Type B pancreatic cell (in vitro differentiated cells): Measurements from ENCODE around the gene HK1. TPM values are rescaled to one million over a fixed set of nuclear protein-coding genes. Genes with fewer than 3 reads are reported as not detected.
"Not testable (repeated sequence)": the region's sequence is repeated elsewhere in the genome, so short reads cannot be mapped to it uniquely, and the experiment has no call there.

ENCODE experiments used
- DNase-seq: peaks from one replicate; pipeline ENCODE4 v3.0.0; 2021; ENCODE audit warnings: mixed read lengths; ENCODE audit not compliant: unreplicated experiment; ENCODE audit errors: extremely low spot score
- H3K27ac Mint-ChIP-seq: 2 replicates; pipeline ENCODE4 v1.8.0; 2021; ENCODE audit warnings: mild to moderate bottlenecking, mixed read lengths
- H3K27me3 Mint-ChIP-seq: 2 replicates; pipeline ENCODE4 v1.8.0; 2021; ENCODE audit warnings: mixed read lengths
- H3K36me3 Mint-ChIP-seq: 2 replicates; pipeline ENCODE4 v1.8.0; 2021; ENCODE audit warnings: mixed read lengths
- H3K4me1 Mint-ChIP-seq: one replicate; pipeline ENCODE4 v1.8.0; 2021; ENCODE audit warnings: mixed read lengths; ENCODE audit not compliant: unreplicated experiment
- H3K4me3 Mint-ChIP-seq: 2 replicates; pipeline ENCODE4 v1.8.0; 2021; ENCODE audit warnings: mild to moderate bottlenecking, mixed read lengths
- H3K9me3 Mint-ChIP-seq: 2 replicates; pipeline ENCODE4 v1.8.0; 2021; ENCODE audit warnings: mixed read lengths
- total RNA-seq: library from RNA; stranded (reverse); gene quantifications from 2 replicates; pipeline ENCODE4 v1.2.1, GENCODE V29; 2021; ENCODE audit warnings: low replicate concordance
- TF ChIP-seq, protein P1 (sequence below): fragments of 200-600 bp; sonication (generic); conservative IDR thresholded peaks from 2 replicates; pipeline ENCODE4 v1.5.0; 2021; ENCODE audit warnings: antibody characterized with exemption, mild to moderate bottlenecking

The HK1 gene
- total RNA-seq, 1 donor from 2014 or later, result 60.8 TPM

DNA sequence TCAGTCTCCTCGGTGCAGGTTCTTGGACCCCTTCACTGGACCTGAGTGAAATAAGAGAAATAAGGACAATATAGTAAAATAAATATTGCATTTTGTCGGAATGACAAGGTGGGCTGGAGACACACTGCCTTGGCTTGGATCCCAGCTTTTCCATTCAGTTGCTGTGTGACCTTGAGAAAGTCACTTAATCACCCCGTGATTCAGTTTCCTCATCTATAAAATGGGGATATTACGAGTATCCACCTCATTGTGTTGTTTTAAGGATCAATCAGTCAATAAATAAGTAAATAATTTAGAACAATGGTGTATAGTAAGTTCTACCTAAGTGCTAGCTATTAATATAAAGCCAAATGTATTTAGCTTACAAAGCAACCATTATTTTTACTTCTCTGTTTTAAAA, 29.1 kb downstream of the HK1 start:
- Mint-ChIP-seq H3K4me3 (no peak overlapping the region), H3K4me1 (peaks cover 6% of the 10 kb centered on the region), H3K27me3 (peaks cover 10% of the 10 kb centered on the region), H3K9me3 (no peaks in the 10 kb centered on the region), H3K36me3 (no peaks in the 10 kb centered on the region), H3K27ac (no peak overlapping the region)
- DNase-seq, result no peak
- TF ChIP-seq, protein P1, sequence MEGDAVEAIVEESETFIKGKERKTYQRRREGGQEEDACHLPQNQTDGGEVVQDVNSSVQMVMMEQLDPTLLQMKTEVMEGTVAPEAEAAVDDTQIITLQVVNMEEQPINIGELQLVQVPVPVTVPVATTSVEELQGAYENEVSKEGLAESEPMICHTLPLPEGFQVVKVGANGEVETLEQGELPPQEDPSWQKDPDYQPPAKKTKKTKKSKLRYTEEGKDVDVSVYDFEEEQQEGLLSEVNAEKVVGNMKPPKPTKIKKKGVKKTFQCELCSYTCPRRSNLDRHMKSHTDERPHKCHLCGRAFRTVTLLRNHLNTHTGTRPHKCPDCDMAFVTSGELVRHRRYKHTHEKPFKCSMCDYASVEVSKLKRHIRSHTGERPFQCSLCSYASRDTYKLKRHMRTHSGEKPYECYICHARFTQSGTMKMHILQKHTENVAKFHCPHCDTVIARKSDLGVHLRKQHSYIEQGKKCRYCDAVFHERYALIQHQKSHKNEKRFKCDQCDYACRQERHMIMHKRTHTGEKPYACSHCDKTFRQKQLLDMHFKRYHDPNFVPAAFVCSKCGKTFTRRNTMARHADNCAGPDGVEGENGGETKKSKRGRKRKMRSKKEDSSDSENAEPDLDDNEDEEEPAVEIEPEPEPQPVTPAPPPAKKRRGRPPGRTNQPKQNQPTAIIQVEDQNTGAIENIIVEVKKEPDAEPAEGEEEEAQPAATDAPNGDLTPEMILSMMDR, result no peak

DNA sequence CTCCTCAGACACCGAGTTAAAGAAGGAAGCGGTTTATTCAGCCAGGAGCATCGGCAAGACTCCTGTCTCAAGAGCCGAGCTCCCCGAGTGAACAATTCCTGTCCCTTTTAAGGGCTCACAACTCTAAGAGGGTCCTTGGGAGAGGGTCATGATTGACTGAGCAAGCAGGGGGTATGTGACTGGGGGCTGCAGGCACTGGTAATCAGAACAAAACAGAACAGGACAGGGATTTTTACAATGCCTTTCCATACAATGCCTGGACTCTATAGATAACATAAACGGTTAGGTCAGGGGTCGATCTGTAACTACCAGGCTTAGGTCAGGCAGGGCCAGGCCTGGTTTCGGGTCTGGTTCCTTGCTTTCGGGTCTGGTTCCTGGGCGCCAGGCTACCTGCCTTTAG, 30.0 kb downstream of the HK1 start:
- not testable (repeated sequence) for H3K27me3 Mint-ChIP-seq, H3K27ac Mint-ChIP-seq, DNase-seq, H3K9me3 Mint-ChIP-seq, H3K4me3 Mint-ChIP-seq, H3K36me3 Mint-ChIP-seq
- H3K4me1 Mint-ChIP-seq, result peaks cover 10% of the 10 kb centered on the region

DNA sequence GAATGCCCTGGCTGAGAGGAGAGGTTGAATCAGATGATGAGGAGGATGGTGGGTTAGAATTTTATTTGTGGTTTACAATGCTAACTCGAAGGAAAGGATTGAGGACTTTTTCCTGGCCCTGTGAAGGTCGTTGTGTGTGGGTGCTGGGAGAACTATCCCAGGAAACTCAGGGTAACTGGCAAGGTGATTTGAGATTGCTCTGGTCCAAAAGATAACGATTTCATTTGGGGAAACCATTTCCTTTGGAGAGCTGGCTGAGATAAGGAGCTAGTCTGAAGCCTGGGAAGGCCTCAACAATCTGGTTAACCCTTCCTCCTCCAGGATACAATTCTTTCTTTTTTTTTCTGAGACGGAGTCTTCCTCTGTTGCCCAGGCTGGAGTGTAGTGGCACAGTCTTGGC, 33.0 kb downstream of the HK1 start:
- Mint-ChIP-seq H3K27ac (no peak overlapping the region), H3K36me3 (no peaks in the 10 kb centered on the region), H3K27me3 (peaks cover 4% of the 10 kb centered on the region)

DNA sequence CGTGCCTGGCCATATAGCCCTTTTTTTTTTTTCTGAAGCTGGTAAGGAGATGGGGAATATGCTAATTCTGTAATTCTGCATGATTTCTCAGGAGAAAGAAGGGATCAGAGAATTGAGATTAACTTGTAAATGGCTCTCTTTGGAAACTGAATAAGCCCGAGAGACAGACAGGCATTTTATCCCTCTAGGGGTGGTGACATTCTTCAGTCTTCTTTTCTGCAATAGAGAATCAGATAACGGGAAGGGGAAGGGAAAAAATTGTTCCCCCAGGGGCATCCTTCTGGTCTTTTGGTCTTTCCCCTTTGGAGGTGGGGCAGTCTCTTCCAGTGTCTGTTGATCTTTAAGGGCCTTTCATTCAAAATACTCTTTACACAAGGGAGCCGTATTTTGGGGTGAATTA, 34.2 kb downstream of the HK1 start:
- Mint-ChIP-seq H3K27me3 (peaks cover 4% of the 10 kb centered on the region), H3K36me3 (no peaks in the 10 kb centered on the region), H3K4me1 (peaks cover 30% of the 10 kb centered on the region), H3K27ac (no peak overlapping the region), H3K4me3 (no peak overlapping the region), H3K9me3 (no peaks in the 10 kb centered on the region)
- TF ChIP-seq, protein P1, result no peak
- DNase-seq, result no peak

More for the DNA sequence above, 33.0 kb downstream of the HK1 start:
- TF ChIP-seq, protein P1, result no peak
- peaks cover 24% of the 10 kb centered on the region for H3K4me1 Mint-ChIP-seq
- no peak for DNase-seq
- H3K9me3 Mint-ChIP-seq, result no peaks in the 10 kb centered on the region
- no peak overlapping the region for H3K4me3 Mint-ChIP-seq

DNA sequence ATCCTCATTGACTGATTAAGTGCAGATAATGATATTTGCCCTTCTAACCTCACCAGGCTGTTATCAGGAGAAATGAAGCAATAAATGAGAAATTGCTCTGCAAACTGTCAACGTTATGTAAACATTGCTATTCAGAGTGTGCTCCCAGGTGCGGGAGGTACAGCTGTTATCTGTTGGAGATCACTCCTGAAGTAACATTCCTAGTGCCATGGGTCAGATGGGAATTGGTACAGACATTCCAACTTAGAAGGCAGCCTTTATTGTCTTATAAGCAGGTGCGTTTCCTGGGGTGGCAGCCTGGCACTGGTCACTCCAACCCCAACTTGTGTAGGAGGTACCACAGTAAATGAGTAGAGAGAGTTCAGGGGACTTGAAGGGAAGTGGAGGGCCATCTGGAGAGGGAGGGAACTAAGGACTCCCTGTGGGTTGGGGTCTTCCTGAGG, 36.8 kb downstream of the HK1 start:
- H3K27ac Mint-ChIP-seq, result peak overlapping the region; percentile 42
- TF ChIP-seq, protein P1, result no peak
- no peak for DNase-seq

DNA sequence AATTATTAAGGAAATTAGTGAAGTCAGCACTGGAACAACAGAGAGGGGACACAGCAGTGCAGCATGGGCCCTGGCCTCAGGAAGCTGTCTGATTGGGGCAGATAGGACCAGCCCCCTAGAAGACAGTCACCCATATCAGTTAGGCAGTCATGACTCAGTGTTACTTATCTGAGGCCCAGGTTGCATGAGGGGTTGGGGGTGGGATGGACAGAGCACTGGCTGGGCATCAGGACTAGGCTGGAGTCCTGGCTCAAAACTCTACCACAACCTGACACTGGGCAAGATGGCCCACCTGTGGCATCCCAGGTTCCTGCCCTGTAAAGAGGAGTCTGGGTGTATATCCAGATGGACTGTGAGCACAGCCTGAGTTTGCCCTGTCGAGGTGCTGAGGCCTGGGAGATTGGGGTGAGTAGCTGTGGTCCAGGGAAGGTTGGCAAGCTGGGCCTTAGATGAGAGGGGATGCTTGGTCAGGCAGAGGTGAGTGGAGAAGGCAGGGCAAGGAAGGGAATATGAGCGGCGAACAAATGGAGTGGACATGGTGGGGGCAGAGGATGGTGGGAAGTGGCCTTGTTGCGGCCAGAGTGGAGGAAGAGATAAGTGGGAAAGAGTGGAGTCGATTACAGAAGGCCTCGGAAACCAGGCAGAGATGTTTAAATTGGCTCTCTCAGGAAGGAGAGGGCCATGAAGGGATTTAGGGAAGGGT, 37.5 kb downstream of the HK1 start:
- H3K4me3 Mint-ChIP-seq, result peak overlapping the region; percentile 67
- H3K27me3 Mint-ChIP-seq, result peaks cover 4% of the 10 kb centered on the region
- DNase-seq, result no peak

More for the DNA sequence above, 36.8 kb downstream of the HK1 start:
- peak overlapping the region; percentile 62 for H3K4me3 Mint-ChIP-seq
- H3K27me3 Mint-ChIP-seq, result peaks cover 4% of the 10 kb centered on the region
- H3K9me3 Mint-ChIP-seq, result no peaks in the 10 kb centered on the region
- peaks cover 39% of the 10 kb centered on the region for H3K4me1 Mint-ChIP-seq
- H3K36me3 Mint-ChIP-seq, result no peaks in the 10 kb centered on the region

More for the DNA sequence above, 37.5 kb downstream of the HK1 start:
- Mint-ChIP-seq H3K36me3 (no peaks in the 10 kb centered on the region), H3K27ac (peak overlapping the region; percentile 42), H3K4me1 (peaks cover 40% of the 10 kb centered on the region), H3K9me3 (no peaks in the 10 kb centered on the region)
- TF ChIP-seq, protein P1, result no peak
